HEK293T (cell line): ENCODE measurements around the gene CCP110.

ENCODE experiments used
- ARNT ChIP-seq: fragments of 450-650 bp; IDR thresholded peaks from 2 replicates; pipeline ENCODE4 v1.6.1; 2017; ENCODE audit warnings: mild to moderate bottlenecking
- BHLHE40 ChIP-seq: fragments of 450-650 bp; IDR thresholded peaks from 2 replicates; pipeline ENCODE4 v1.6.1; 2016; ENCODE audit warnings: mild to moderate bottlenecking, moderate library complexity, borderline replicate concordance
- CTBP1 ChIP-seq: fragments of 450-650 bp; IDR thresholded peaks from 2 replicates; pipeline ENCODE4 v1.6.1; 2016; ENCODE audit warnings: borderline replicate concordance
- ELF4 ChIP-seq: fragments of 450-650 bp; IDR thresholded peaks from 2 replicates; pipeline ENCODE4 v1.6.1; 2017; ENCODE audit warnings: antibody characterized with exemption
- FOXA1 ChIP-seq: fragments of 450-650 bp; IDR thresholded peaks from 2 replicates; pipeline ENCODE4 v1.6.1; 2016; ENCODE audit warnings: mild to moderate bottlenecking
- FOXK2 ChIP-seq: fragments of 450-650 bp; IDR thresholded peaks from 2 replicates; pipeline ENCODE4 v1.6.1; 2016; ENCODE audit warnings: mild to moderate bottlenecking
- FOXM1 ChIP-seq: fragments of 450-650 bp; IDR thresholded peaks from 2 replicates; pipeline ENCODE4 v1.6.1; 2017; ENCODE audit warnings: mild to moderate bottlenecking, borderline replicate concordance
- HDGF ChIP-seq: fragments of 450-650 bp; IDR thresholded peaks from 2 replicates; pipeline ENCODE4 v1.6.1; 2017; ENCODE audit warnings: antibody characterized with exemption, borderline replicate concordance
- L3MBTL2 ChIP-seq: fragments of 450-650 bp; conservative IDR thresholded peaks from 2 replicates; pipeline ENCODE4 v1.6.1; 2016; ENCODE audit warnings: mild to moderate bottlenecking
- NFRKB ChIP-seq: fragments of 450-650 bp; IDR thresholded peaks from 2 replicates; pipeline ENCODE4 v1.6.1; 2016; ENCODE audit warnings: mild to moderate bottlenecking, moderate library complexity
- PKNOX1 ChIP-seq: fragments of 450-650 bp; IDR thresholded peaks from 2 replicates; pipeline ENCODE4 v1.6.1; 2016
- SP1 ChIP-seq: fragments of 450-650 bp; IDR thresholded peaks from 2 replicates; pipeline ENCODE4 v1.6.1; 2017
- TARDBP ChIP-seq: fragments of 450-650 bp; IDR thresholded peaks from 2 replicates; pipeline ENCODE4 v1.6.1; 2016
- ZNF384 ChIP-seq: fragments of 450-650 bp; IDR thresholded peaks from 2 replicates; pipeline ENCODE4 v1.6.1; 2016

- no peak for TF ChIP-seq PKNOX1
- no peak for TF ChIP-seq SP1
- TF ChIP-seq BHLHE40: no peak
- TF ChIP-seq TARDBP: no peak
- TF ChIP-seq NFRKB: no peak
- no peak for TF ChIP-seq ARNT
- no peak for TF ChIP-seq ELF4
- no peak for TF ChIP-seq HDGF
- TF ChIP-seq FOXK2: no peak
- no peak for TF ChIP-seq L3MBTL2
- TF ChIP-seq ZNF384: no peak
- TF ChIP-seq FOXM1: no peak
- no peak for TF ChIP-seq FOXA1
- no peak for TF ChIP-seq CTBP1
Measured at GRCh38 chr16:19497176-19497575, 26.6 kb upstream of the CCP110 start.
